ENCODE measurements around the gene CELSR1.

Gene CELSR1

DNA sequence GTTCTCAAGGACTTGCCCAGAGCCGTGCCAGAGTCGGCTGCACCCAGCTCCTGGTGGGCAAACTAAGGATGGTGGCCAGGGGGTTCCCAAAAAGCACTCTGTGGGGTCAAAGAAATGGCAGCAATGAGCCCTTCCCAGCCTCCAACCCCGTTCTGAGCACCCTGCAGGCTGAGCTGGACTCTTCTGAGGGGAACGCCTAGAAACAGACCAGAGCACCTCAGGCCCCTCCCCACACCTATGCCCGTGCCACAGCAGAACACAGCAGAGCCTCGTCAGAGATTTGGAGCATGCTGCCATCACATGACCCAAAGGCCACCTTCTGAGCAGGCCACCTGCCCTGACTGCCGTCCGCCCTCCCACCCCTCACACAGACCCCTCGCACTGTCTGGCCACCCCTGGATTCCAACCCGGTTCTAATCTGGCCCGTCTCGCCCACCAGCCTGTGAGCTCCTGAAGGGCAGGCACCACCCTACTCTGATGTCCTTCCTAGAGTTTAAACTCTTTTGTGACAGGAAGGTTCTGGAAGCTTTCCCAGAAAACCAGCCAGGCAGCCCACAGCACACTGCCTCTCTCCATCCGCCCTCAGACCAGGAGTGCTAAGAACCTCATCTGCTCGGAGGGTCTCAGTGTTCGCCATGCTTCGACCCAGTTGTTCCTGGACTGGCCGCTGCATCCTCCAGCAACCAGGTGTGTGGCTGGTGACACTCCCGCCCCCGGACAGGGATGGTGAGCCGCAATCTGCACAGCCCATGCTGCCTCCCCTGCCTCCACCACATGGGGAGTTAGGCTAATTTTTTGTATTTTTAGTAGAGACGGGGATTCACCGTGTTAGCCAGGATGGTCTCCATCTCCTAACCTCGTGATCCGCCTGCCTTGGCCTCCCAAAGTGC lies 97.6 kb downstream of the CELSR1 start:
- DNase-seq, result no peak

DNA sequence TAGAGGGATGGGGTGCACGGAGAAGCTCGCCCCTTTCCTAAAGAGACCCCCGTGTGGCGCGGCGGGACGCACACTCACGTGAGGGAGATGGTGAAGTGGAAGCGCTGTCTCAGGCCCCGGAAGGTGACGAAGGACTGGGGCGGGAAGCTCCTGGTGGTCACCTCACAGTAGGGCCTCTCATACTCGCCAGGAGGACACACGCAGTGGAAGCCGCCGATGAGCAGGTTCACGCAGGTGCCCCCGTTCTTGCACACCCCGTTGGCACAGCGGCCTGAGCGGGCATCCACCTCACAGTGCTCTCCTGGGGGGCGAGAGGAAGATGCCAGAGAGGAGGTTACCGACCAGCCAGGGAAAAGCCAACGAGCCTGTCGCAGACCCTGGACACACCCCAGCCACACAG lies 98.3 kb downstream of the CELSR1 start:
- no peak for DNase-seq

GRCh38 chr22:46437671-46438440 lies 99.6 kb downstream of the CELSR1 start:
- no peak for DNase-seq

DNA sequence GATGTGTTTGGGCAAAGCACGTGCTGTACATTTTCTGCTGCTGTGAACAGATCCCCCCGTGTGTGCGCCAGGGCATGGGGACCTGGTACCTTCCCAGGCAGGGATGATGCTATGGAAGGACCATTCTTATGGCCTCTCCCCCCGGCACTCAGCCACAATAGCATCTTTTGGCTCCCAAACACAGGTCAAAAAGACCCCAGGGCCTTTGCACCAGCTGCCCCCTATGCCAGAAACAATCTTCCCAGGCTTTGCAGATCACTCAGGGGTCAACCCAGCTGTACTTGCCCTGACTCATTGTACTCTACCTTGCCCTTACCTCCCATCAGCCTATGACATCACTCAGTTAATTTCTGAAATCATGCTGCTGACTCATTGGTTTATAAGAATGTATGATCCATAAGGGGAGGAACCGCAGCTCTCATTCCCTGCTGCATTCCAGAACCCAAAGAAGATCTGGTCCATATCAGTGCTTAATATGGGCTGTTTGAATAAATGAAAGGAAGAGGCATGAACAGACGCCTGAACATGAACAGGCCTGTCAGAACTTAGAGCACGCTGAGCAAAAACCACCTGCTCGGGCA lies 100.7 kb downstream of the CELSR1 start:
- DNase-seq, result no peak

- DNase-seq, result no peak
Measured at GRCh38 chr22:46433318-46433717, 104.1 kb downstream of the CELSR1 start.

GRCh38 chr22:46432164-46433068 lies 105.0 kb downstream of the CELSR1 start:
- no peak for DNase-seq

- no peak for DNase-seq
Measured at GRCh38 chr22:46430961-46431838, 106.2 kb downstream of the CELSR1 start.

GRCh38 chr22:46429325-46429853 lies 108.0 kb downstream of the CELSR1 start:
- no peak for DNase-seq

DNA sequence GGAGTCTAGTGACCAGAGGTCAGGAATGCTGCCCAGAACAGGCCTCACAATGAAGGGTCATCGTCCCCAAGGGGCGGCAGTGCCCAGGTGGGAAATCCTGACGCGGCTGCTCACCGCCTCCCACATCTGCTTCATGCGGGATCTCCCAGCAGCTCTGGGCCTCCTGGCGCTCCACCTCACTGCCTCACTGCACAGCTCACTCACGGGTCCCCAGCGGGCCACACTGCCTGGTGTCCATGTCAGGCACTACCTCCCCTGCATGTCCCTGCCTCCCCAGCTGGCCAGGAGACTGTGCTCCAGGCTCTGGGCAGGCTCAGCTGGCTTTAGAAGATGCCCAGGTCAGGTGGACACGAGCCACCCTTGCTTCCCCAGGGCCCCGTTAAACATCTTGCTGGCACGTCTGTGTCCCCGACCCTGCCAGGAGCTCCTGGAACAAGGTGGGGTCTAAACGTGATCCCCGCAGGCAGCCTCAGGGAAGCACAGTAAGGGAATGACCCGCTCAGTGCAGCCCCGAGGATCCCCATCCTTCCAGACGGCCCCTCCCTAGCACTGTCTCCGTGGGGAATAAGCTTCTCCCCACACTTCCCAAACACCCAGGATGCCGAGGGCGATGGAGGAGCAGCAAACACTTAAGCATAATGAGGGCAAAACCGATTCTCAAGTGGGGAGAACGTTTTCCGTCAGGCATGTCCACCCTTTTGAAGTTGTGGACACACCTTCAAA lies 108.7 kb downstream of the CELSR1 start:
- DNase-seq, result no peak

- no peak for DNase-seq
Measured at GRCh38 chr22:46428171-46428570, 109.2 kb downstream of the CELSR1 start.

- DNase-seq, result no peak
Measured at GRCh38 chr22:46425016-46425415, 112.4 kb downstream of the CELSR1 start.

DNA sequence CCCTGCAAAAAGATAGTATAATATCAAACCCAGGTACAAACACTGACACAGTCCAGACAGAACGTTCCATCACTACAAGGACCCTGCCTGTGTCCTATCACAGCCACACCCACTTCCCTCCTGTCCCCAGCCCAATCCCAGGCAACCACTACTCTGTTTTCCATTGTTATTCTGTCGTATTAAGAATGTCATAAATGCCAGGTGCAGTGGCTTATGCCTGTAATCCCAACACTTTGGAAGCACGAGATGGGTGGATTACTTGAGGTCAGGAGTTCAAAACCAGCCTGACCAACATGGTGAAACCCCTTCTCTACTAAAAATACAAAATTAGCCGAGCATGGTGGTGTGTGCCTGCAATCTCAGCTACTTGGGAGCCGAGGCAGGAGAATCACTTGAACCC lies 112.9 kb downstream of the CELSR1 start:
- DNase-seq, result no peak

DNA sequence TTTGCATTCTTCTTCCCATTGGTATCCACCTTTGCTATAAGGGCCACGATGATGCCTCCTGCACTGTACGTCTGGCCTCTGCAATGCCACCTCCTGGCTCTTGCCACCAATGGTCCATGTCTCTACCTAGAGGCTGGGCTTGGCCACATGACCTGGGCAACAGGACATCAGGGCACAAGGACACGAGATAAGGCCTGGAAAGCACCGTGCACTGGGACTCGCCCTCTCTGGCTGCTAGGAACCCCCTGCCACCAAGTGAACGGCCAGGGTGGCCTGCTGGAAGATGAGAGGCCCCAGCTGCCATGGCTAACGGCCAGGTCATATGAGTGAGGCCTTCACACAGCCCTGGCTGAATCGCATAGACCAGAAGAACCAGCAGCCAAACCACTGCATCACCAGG lies 114.5 kb downstream of the CELSR1 start:
- DNase-seq, result no peak

- DNase-seq, result no peak
Measured at GRCh38 chr22:46421267-46421666, 116.2 kb downstream of the CELSR1 start.

DNA sequence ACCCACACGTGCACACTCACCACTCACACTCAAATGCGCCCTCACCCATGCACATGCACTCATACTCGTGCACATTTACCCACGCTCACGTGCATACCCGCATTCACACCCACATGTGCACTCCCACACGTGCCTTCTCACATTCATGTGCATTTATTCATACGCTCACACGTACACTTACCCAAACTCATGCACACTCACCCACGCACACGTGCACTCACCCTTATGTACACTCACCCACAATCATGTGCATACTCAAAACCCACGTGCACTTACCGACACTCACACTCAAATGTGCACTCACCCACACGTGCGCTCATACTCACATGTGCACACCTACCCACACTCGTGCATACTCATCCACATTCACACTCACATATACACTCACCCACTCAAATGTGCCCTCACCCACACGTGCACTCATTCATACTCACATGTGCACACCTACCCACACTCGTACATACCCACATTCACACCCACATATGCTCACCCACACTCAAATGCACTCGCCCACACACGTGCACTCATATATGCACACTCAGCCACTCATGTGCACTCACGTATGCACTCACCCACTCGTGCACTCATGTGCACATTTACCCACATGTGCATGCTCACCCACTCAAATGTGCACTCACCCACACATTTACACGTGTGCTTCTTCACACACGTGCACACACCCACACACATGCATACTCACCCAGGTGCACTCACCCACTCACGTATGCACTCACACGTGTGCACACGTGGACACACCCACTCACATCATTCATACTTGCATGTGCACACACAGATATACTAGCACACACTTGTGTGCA lies 117.5 kb downstream of the CELSR1 start:
- DNase-seq, result no peak

DNA sequence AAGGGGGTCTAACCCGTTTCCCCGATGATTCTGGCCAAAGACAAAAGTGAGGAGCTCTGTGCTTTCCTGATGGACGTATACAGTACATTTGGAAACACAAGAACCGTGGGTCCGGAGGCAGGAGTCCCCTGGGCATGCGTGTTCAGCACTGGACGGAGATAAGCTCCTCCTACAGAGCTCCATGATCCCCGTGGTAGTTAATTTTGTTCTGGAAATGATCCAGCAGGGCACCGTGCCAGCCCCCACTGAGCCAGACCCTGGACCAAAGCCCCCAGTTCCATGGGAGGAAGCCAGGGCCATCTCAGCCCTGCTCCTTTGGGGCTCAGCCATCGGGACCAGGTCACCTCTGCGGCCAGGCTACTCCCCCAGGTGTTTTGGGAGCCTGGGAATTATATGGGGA lies 118.6 kb downstream of the CELSR1 start:
- no peak for DNase-seq

- DNase-seq, result no peak
Measured at GRCh38 chr22:46417769-46418168, 119.7 kb downstream of the CELSR1 start.

DNA sequence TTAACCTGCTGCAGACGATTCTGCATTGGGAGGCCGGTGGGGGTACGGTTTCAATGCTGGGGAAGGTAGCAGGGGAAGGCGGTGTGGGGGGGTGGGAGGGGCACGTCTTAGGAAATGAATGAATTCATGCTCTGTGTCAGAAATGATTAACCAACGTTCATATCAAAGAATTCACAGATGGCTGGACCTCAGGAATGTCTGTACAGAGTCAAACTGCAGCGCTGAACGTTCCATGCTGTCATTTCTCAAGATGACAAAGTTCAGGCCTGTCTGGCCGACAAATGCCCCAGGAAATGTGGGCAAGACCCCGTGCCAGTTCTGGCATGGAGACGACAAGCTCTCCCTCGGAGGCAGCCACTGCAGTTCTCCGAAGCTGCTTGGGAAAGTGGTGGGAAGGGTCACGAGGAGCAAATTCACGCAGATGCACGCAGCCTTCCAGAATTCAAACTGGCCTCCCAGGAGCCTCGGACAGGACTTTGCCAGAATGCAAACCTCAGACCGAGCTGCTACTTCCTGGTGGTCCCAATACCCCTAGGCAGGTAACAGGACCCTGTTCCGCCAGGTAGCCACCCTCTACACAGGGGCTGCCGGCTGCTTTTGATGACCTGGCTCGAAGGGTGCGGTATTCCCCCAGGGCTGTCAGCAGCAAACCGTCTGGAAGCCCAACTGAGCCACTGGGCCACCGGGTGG lies 120.4 kb downstream of the CELSR1 start:
- DNase-seq, result no peak

DNA sequence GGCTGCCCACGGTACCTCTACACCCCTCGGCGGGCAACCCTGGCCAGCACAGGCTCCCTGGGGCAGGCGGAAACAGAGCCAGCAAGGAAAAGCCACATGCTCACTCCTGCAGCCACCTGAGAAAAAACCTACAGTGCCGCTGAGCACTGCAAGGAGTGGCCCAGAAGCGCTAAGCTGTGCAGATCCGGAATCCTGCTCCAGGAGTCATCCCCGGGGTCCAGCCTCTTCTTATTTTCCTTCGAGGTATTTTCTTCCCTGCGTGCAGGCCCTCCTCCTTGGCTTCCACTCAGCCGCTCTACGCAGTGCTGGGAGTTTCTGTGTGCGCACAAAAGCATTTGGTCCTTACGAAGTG lies 120.9 kb downstream of the CELSR1 start:
- no peak for DNase-seq
